ENCODE results near the gene TMEM11. TPM values are rescaled to one million over a fixed set of nuclear protein-coding genes. Genes with fewer than 3 reads are reported as not detected.

The TMEM11 gene
- polyA plus RNA-seq, 1 experiment, result 69.5 TPM

DNA sequence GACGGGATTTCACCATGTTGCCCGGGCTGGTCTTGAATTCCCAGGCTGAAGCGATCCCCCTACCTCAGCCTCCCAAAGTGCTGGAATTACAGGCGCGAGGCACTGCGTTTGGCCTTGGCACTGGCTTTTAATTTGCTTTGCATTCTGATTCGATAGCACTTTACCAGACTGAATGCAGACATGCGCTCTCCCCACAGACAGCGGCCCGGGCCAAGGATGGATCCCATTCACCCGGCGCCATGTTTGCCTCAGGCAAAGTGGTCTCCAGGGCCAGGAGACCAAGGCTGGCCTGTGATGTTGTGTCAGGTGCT lies 45.5 kb downstream of the TMEM11 start:
- H3K27me3 ChIP-seq (ENCODE audit: control insufficient read depth, insufficient read depth, low read length), result no peaks in the 10 kb centered on the region
- ChIA-PET CTCF (no interaction called here), POLR2A (no interaction called here)
- DNase-seq (ENCODE audit: low read depth), result no peak
- no peak overlapping the region for H3K4me3 ChIP-seq (ENCODE audit: low read depth, low read length)
- H3K36me3 ChIP-seq (ENCODE audit: control insufficient read depth, insufficient read depth, low read length), result no peaks in the 10 kb centered on the region
- no peak for TF ChIP-seq CTCF (IDR thresholded peaks at IDR 0.05; ENCODE audit: insufficient read depth, low read depth, low read length)

- Histone ChIP-seq H3K27me3 (ENCODE audit: control insufficient read depth, insufficient read depth, low read length) (no peaks in the 10 kb centered on the region), H3K4me3 (ENCODE audit: low read depth, low read length) (no peak overlapping the region), H3K36me3 (ENCODE audit: control insufficient read depth, insufficient read depth, low read length) (no peaks in the 10 kb centered on the region)
- DNase-seq (ENCODE audit: low read depth), result no peak
- POLR2A ChIA-PET, result no interaction called here
- CTCF ChIA-PET, result no interaction called here
- no peak for TF ChIP-seq CTCF (IDR thresholded peaks at IDR 0.05; ENCODE audit: insufficient read depth, low read depth, low read length)
These were observed 46.7 kb downstream of the TMEM11 start for GRCh38 chr17:21167303-21167702.

DNA sequence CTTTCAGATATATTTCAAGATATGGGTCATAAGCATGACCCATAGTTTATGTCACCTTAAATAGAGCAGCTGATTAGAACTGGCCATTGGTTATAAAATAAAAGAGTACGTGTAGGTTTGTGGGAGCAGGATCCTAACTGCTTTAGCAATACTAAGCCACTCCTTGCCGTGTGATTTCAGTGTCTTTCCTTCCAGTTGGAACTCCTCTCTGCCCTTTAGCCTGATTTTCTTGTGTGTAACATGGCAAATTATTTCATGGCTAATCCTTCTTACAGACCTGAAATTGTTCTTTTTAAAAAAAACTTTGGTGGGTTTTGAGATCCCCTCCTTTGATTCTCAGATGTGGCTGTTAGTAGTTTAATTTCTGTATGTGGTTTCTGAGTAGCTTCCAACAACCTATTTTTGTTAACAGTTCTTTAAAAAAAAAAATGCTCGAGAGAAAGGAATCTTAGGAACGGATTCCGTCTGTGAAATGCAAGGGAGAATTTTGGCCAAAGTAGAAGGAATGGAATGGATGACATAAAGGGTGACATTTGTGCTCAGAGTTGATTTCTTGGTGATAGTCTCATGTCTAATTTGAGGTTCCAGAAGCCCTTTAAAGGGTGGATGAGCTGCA lies 47.3 kb downstream of the TMEM11 start:
- H3K4me3 ChIP-seq (ENCODE audit: low read depth, low read length), result no peak overlapping the region
- no peaks in the 10 kb centered on the region for H3K36me3 ChIP-seq (ENCODE audit: control insufficient read depth, insufficient read depth, low read length)
- no peak for TF ChIP-seq CTCF (IDR thresholded peaks at IDR 0.05; ENCODE audit: insufficient read depth, low read depth, low read length)
- CTCF ChIA-PET, result interaction anchor here (0.7 to 1.1 kb wide), 2 partner anchors 29 to 38 kb away, joined by 3 read pairs; no protein-coding TSS in a partner anchor
- DNase-seq (ENCODE audit: low read depth), result no peak
- H3K27me3 ChIP-seq (ENCODE audit: control insufficient read depth, insufficient read depth, low read length), result no peaks in the 10 kb centered on the region
- POLR2A ChIA-PET, result interaction anchor here (0.5 to 0.7 kb wide), 2 partner anchors 23 to 37 kb away, joined by 3 to 7 read pairs; no protein-coding TSS in a partner anchor

GRCh38 chr17:21165922-21166594 lies 47.9 kb downstream of the TMEM11 start:
- ChIA-PET CTCF (interaction anchor here (0.7 to 1.1 kb wide), 2 partner anchors 29 to 37 kb away, joined by 3 read pairs; no protein-coding TSS in a partner anchor), POLR2A (interaction anchor here (0.5 to 0.7 kb wide), 2 partner anchors 24 to 37 kb away, joined by 3 to 7 read pairs; no protein-coding TSS in a partner anchor)
- Histone ChIP-seq H3K4me3 (ENCODE audit: low read depth, low read length) (no peak overlapping the region), H3K27me3 (ENCODE audit: control insufficient read depth, insufficient read depth, low read length) (no peaks in the 10 kb centered on the region), H3K36me3 (ENCODE audit: control insufficient read depth, insufficient read depth, low read length) (no peaks in the 10 kb centered on the region)
- no peak for TF ChIP-seq CTCF (IDR thresholded peaks at IDR 0.05; ENCODE audit: insufficient read depth, low read depth, low read length)
- no peak for DNase-seq (ENCODE audit: low read depth)

DNA sequence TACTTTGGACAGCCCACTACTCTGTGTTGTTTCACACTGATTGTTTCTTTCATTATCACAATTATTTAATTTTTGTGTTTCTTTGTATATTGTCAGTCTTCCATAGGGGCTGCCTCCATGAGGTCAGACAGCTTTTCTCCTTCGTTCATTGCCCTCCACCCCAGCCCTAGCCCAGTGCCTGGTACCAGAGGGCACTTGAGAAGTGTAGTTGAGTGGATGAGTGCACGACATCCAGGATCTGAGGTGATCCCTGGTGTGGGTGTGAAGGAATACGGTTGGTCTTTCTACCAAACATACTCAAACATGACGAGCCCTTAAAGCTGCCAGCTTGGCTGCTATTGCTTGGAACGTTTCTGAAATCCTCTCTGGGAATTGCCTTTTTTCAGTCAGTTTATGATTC lies 49.3 kb downstream of the TMEM11 start:
- no peak for TF ChIP-seq CTCF (IDR thresholded peaks at IDR 0.05; ENCODE audit: insufficient read depth, low read depth, low read length)
- H3K4me3 ChIP-seq (ENCODE audit: low read depth, low read length), result no peak overlapping the region
- POLR2A ChIA-PET, result no interaction called here
- DNase-seq (ENCODE audit: low read depth), result no peak
- H3K36me3 ChIP-seq (ENCODE audit: control insufficient read depth, insufficient read depth, low read length), result no peaks in the 10 kb centered on the region
- H3K27me3 ChIP-seq (ENCODE audit: control insufficient read depth, insufficient read depth, low read length), result no peaks in the 10 kb centered on the region
- CTCF ChIA-PET, result interaction anchor here (0.6 kb wide), 1 partner anchor 29 kb away, joined by 3 read pairs; no protein-coding TSS in a partner anchor

All from BJ (cell line).